PC-9 (cell line): ENCODE results near the gene CYYR1.

Experiments
- EZH2 ChIP-seq: fragments of 200-600 bp; sonication (generic); IDR thresholded peaks from 2 replicates; pipeline ENCODE4 v1.8.0; 2017; ENCODE audit warnings: antibody characterized with exemption, low read depth
- TF ChIP-seq, protein P1 (sequence below): fragments of 200-600 bp; sonication (generic); conservative IDR thresholded peaks from 2 replicates; pipeline ENCODE4 v1.6.1; 2017; ENCODE audit warnings: mixed run types, antibody characterized with exemption, mild to moderate bottlenecking, moderate library complexity

DNA sequence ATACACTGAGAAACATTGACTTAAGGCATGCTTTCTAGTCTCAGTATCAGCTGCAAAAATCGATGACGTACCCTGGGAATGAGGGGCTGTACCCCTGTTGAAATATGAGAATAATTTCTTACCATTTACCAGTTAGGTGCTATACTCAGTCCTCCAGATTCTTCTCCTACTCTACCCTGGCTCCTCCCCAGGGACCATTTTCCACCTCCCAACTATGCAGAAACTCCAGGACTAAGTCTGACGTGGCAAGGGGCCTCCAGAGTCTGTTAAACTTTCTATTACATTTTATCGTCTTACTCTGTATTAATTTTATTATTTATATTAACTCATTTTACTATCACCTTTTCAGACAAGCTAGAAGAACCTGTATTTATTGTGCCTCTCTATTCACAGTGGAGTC is 124.3 kb downstream of the CYYR1 start:
- TF ChIP-seq, protein P1, sequence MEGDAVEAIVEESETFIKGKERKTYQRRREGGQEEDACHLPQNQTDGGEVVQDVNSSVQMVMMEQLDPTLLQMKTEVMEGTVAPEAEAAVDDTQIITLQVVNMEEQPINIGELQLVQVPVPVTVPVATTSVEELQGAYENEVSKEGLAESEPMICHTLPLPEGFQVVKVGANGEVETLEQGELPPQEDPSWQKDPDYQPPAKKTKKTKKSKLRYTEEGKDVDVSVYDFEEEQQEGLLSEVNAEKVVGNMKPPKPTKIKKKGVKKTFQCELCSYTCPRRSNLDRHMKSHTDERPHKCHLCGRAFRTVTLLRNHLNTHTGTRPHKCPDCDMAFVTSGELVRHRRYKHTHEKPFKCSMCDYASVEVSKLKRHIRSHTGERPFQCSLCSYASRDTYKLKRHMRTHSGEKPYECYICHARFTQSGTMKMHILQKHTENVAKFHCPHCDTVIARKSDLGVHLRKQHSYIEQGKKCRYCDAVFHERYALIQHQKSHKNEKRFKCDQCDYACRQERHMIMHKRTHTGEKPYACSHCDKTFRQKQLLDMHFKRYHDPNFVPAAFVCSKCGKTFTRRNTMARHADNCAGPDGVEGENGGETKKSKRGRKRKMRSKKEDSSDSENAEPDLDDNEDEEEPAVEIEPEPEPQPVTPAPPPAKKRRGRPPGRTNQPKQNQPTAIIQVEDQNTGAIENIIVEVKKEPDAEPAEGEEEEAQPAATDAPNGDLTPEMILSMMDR, result no peak
- TF ChIP-seq EZH2, result no peak
